ENCODE results near the gene WNK2.

Gene WNK2

GRCh38 chr9:93231716-93232115 is 47.8 kb downstream of the WNK2 start:
- no peaks in the 10 kb centered on the region for H4K20me1 ChIP-seq (ENCODE audit: low read depth, low read length)
- H3K27ac ChIP-seq (ENCODE audit: low read depth, low read length) = no peak overlapping the region
- H3F3A ChIP-seq (ENCODE audit: insufficient read depth) = no peaks in the 10 kb centered on the region
- no peak for TF ChIP-seq EZH2phosphoT487 (conservative IDR thresholded peaks at IDR 0.05; ENCODE audit: low read length)
- no peak for TF ChIP-seq CTCF (IDR thresholded peaks at IDR 0.05; ENCODE audit: insufficient read depth, low read length, poor library complexity, severe bottlenecking)
- H3K79me2 ChIP-seq (ENCODE audit: insufficient read depth, low read length) = no peaks in the 10 kb centered on the region
- no peaks in the 10 kb centered on the region for H3K9me2 ChIP-seq (replicated peaks; ENCODE audit: insufficient read depth, low read length)
- no peak overlapping the region for H2AFZ ChIP-seq (ENCODE audit: low read depth, low read length, severe bottlenecking)
- H3K4me2 ChIP-seq (ENCODE audit: low read depth, low read length, poor library complexity, severe bottlenecking) = no peak overlapping the region
- no peak overlapping the region for H3K9ac ChIP-seq (ENCODE audit: low read length)
- H3K27me3 ChIP-seq (ENCODE audit: low read length) = no peaks in the 10 kb centered on the region
- H3K36me3 ChIP-seq (ENCODE audit: low read length) = no peaks in the 10 kb centered on the region
- H3K9me3 ChIP-seq (ENCODE audit: insufficient read depth, low read length) = no peaks in the 10 kb centered on the region
- no peak overlapping the region for H3K4me3 ChIP-seq (ENCODE audit: insufficient read depth, low read length, poor library complexity, severe bottlenecking)

GRCh38 chr9:93232388-93232960 is 48.5 kb downstream of the WNK2 start:
- Histone ChIP-seq H3K9ac (ENCODE audit: low read length) (no peak overlapping the region), H3K4me3 (ENCODE audit: insufficient read depth, low read length, poor library complexity, severe bottlenecking) (no peak overlapping the region), H3F3A (ENCODE audit: insufficient read depth) (no peaks in the 10 kb centered on the region), H3K27ac (ENCODE audit: low read depth, low read length) (no peak overlapping the region), H3K27me3 (ENCODE audit: low read length) (no peaks in the 10 kb centered on the region), H3K36me3 (ENCODE audit: low read length) (no peaks in the 10 kb centered on the region), H2AFZ (ENCODE audit: low read depth, low read length, severe bottlenecking) (no peak overlapping the region), H3K9me3 (ENCODE audit: insufficient read depth, low read length) (no peaks in the 10 kb centered on the region), H3K9me2 (replicated peaks; ENCODE audit: insufficient read depth, low read length) (no peaks in the 10 kb centered on the region), H3K79me2 (ENCODE audit: insufficient read depth, low read length) (no peaks in the 10 kb centered on the region), H4K20me1 (ENCODE audit: low read depth, low read length) (no peaks in the 10 kb centered on the region), H3K4me2 (ENCODE audit: low read depth, low read length, poor library complexity, severe bottlenecking) (no peak overlapping the region)
- TF ChIP-seq CTCF (IDR thresholded peaks at IDR 0.05; ENCODE audit: insufficient read depth, low read length, poor library complexity, severe bottlenecking) = no peak
- TF ChIP-seq EZH2phosphoT487 (conservative IDR thresholded peaks at IDR 0.05; ENCODE audit: low read length) = no peak

- no peak overlapping the region for H2AFZ ChIP-seq (ENCODE audit: low read depth, low read length, severe bottlenecking)
- no peaks in the 10 kb centered on the region for H3K36me3 ChIP-seq (ENCODE audit: low read length)
- H3K79me2 ChIP-seq (ENCODE audit: insufficient read depth, low read length) = no peaks in the 10 kb centered on the region
- H3K9me3 ChIP-seq (ENCODE audit: insufficient read depth, low read length) = no peaks in the 10 kb centered on the region
- no peaks in the 10 kb centered on the region for H3K27me3 ChIP-seq (ENCODE audit: low read length)
- H3K4me3 ChIP-seq (ENCODE audit: insufficient read depth, low read length, poor library complexity, severe bottlenecking) = no peak overlapping the region
- H4K20me1 ChIP-seq (ENCODE audit: low read depth, low read length) = no peaks in the 10 kb centered on the region
- no peaks in the 10 kb centered on the region for H3F3A ChIP-seq (ENCODE audit: insufficient read depth)
- TF ChIP-seq EZH2phosphoT487 (conservative IDR thresholded peaks at IDR 0.05; ENCODE audit: low read length) = no peak
- TF ChIP-seq CTCF (IDR thresholded peaks at IDR 0.05; ENCODE audit: insufficient read depth, low read length, poor library complexity, severe bottlenecking) = no peak
- H3K27ac ChIP-seq (ENCODE audit: low read depth, low read length) = no peak overlapping the region
- H3K9ac ChIP-seq (ENCODE audit: low read length) = no peak overlapping the region
- H3K9me2 ChIP-seq (replicated peaks; ENCODE audit: insufficient read depth, low read length) = no peaks in the 10 kb centered on the region
- no peak overlapping the region for H3K4me2 ChIP-seq (ENCODE audit: low read depth, low read length, poor library complexity, severe bottlenecking)
These were observed 49.1 kb downstream of the WNK2 start for GRCh38 chr9:93233033-93233432.
